Thymus (tissue), 14 donors: Measurements from ENCODE around the gene POLR1G. TPM values are rescaled to one million over a fixed set of nuclear protein-coding genes. Genes with fewer than 3 reads are reported as not detected.

ENCODE experiments used
- DNase-seq, 9 donors: peaks; one replicate each; pipeline ENCODE4 v3.0.0-alpha.2; 2013; ENCODE audit warnings: low spot score in 9 of 9, low read depth in 6 of 9, missing footprints in 1 of 9
- H3K27ac ChIP-seq, 2 donors: one replicate each; pipeline ENCODE4 v1.5.1; 2013; ENCODE audit warnings: control low read depth in 1 of 2, low read depth in 1 of 2, low read length in 1 of 2, mild to moderate bottlenecking in 1 of 2, moderate library complexity in 1 of 2
- H3K27me3 ChIP-seq, 2 donors: one replicate each; pipeline ENCODE4 v1.5.1; 2013; ENCODE audit warnings: low read length in 1 of 2; ENCODE audit not compliant: control insufficient read depth in 2 of 2, insufficient read depth in 1 of 2
- H3K36me3 ChIP-seq, 2 donors: one replicate each; pipeline ENCODE4 v1.5.1; 2013; ENCODE audit warnings: low read length in 1 of 2, mild to moderate bottlenecking in 1 of 2, moderate library complexity in 1 of 2; ENCODE audit not compliant: control insufficient read depth in 2 of 2, insufficient read depth in 2 of 2
- H3K4me1 ChIP-seq, 2 donors: one replicate each; pipeline ENCODE4 v1.5.1; 2013; ENCODE audit warnings: low read length in 2 of 2; ENCODE audit not compliant: control insufficient read depth in 2 of 2, insufficient read depth in 2 of 2
- H3K4me3 ChIP-seq, 2 donors: one replicate each; pipeline ENCODE4 v1.5.1; 2013; ENCODE audit warnings: low read length in 2 of 2, control low read depth in 1 of 2, mild to moderate bottlenecking in 1 of 2
- H3K9me3 ChIP-seq, 2 donors: one replicate each; pipeline ENCODE4 v1.5.1; 2013; ENCODE audit warnings: low read length in 1 of 2, mild to moderate bottlenecking in 1 of 2; ENCODE audit not compliant: control insufficient read depth in 2 of 2, insufficient read depth in 1 of 2
- WGBS: extraction: QIAGEN DNeasy Blood & Tissue Kit; methylation state at CpG from one replicate; pipeline ENCODE4 v1.1.7; 2013; 5-methylcytosine and 5-hydroxymethylcytosine counted together
- long read RNA-seq, 10 donors: transcript quantifications; one replicate each; lab custom pipeline, GENCODE V29; 2026
- polyA plus RNA-seq: library from polyadenylated mRNA; stranded (reverse); fragments of 200-250 nt; gene quantifications from one replicate; pipeline ENCODE4 v1.2.3, GENCODE V29; 2013
- total RNA-seq: library from RNA; stranded (reverse); fragments of 120-200 nt; gene quantifications from one replicate; pipeline ENCODE4 v1.2.4, GENCODE V29; 2013
- donor health status: healthy.

The POLR1G gene, protein sequence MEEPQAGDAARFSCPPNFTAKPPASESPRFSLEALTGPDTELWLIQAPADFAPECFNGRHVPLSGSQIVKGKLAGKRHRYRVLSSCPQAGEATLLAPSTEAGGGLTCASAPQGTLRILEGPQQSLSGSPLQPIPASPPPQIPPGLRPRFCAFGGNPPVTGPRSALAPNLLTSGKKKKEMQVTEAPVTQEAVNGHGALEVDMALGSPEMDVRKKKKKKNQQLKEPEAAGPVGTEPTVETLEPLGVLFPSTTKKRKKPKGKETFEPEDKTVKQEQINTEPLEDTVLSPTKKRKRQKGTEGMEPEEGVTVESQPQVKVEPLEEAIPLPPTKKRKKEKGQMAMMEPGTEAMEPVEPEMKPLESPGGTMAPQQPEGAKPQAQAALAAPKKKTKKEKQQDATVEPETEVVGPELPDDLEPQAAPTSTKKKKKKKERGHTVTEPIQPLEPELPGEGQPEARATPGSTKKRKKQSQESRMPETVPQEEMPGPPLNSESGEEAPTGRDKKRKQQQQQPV
- total RNA-seq, result 5.8 TPM
- 1.8 TPM for polyA plus RNA-seq
- long read RNA-seq, donor 1, partial matches to known transcripts, result 0 of 1 reads
- long read RNA-seq, donor 1, other reads (novel, unspliced or antisense), result 0 of 1 reads
- long read RNA-seq, donor 2, partial matches to known transcripts, result 0 of 3 reads
- long read RNA-seq, donor 2, other reads (novel, unspliced or antisense), result 0 of 3 reads
- long read RNA-seq, donor 3, partial matches to known transcripts, result 0 of 3 reads
- long read RNA-seq, donor 3, other reads (novel, unspliced or antisense), result 0 of 3 reads
- long read RNA-seq, donor 4, partial matches to known transcripts, result 0 of 1 reads
- long read RNA-seq, donor 4, other reads (novel, unspliced or antisense), result 0 of 1 reads
- long read RNA-seq, donor 5, partial matches to known transcripts, result 0 of 1 reads
- long read RNA-seq, donor 5, other reads (novel, unspliced or antisense), result 0 of 1 reads
- long read RNA-seq, donor 6, partial matches to known transcripts, result 12 of 57 reads
- long read RNA-seq, donor 6, other reads (novel, unspliced or antisense), result 43 of 57 reads
- long read RNA-seq, donor 7, partial matches to known transcripts, result 0 of 1 reads
- long read RNA-seq, donor 7, other reads (novel, unspliced or antisense), result 0 of 1 reads
- long read RNA-seq, donor 8, partial matches to known transcripts, result 0 of 3 reads
- long read RNA-seq, donor 8, other reads (novel, unspliced or antisense), result 0 of 3 reads
- long read RNA-seq, donor 9, partial matches to known transcripts, result 5 of 26 reads
- long read RNA-seq, donor 9, other reads (novel, unspliced or antisense), result 18 of 26 reads
- long read RNA-seq, donor 10, partial matches to known transcripts, result 0 of 2 reads
- long read RNA-seq, donor 10, other reads (novel, unspliced or antisense), result 0 of 2 reads

DNA sequence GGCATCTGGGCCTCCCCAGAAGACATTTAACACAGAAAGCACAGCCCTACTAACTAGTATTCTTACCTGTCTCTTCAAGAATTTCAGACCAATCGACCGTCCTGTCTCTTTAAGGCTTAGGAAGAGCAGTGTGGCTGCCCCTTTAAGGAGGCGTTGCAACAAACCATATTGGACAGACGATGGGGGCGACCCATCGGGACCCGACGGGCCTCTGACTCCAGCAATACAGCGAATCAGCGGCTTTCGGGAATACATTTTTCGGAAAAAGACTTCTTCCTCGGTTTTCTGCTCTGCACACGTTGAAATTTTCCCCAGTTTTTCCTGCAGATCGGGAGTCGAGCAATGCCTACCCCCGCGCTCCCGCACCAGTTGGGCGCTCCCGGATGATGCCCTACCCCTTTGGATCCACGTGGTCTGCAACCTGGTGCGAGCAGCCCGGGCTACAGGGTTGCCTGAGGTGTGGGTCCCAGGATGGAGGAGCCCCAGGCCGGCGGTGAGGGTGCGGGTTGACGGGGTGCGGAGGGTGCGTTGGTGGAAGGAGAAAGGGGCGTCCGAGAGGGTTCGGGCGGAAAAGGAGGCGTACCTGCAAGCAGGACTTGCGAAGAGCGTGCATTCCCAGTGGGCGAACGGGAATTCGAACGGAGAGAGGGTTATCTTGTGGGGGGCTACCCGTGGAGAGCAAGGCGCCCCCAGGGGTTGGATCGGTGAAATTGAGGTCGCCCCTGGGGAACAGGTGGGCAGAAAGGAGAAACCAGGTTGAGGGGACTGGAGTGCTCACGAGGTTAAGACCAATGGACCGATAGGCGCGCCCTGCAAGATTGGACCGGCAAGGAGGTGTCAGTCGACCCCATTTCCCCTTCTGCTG is at the start of gene POLR1G:
TSS of gene POLR1G (plus strand) at position 419 of the 865 bp plus-strand sequence. CDS start at position 472, 53 bp downstream.
- peaks cover 12 to 36% of the 10 kb centered on the region in 2 donors for H3K4me1 ChIP-seq
- peak within 1 kb of the TSS; percentile 85 to 90 for H3K27ac ChIP-seq

DNA sequence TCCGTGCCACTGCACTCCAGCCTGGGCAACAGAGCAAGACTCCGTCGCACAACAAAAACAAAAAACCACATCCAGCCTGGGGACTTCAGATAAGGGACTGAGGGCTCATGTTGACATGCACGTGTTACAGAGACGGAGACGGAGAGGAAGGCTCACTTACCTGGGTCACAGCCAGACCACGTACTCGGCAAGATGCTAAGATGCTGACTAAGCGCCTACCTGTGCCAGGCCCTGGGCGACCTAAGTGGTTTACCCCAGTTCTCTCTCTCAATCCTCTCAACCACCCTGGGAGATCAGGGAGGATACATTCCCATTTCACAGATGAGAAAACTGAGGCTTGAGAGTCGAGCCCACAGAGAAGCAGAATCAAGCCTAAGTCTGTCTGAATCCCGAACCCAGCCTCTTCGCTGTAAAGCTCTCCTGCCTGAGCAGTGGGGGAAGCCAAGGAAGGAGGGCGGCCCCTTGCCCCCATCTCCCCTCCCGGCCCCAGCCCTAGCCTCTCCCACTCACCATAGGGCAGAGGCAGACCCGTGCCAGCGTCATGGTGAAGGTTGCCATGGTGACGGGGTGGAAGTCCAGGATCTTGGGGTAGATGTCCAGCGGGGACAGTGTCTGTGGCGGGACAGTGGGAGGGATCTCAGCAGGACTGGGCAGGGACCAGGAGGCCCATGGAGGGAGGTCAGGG is 49.5 kb upstream of the POLR1G start:
- Histone ChIP-seq H3K9me3 (no peaks in the 10 kb centered on the region), H3K4me1 (no peaks in the 10 kb centered on the region), H3K27ac (no peak overlapping the region), H3K27me3 (no peaks in the 10 kb centered on the region), H3K4me3 (no peak overlapping the region), H3K36me3 (peaks cover 38 to 44% of the 10 kb centered on the region in 2 donors)
- WGBS, result 97% methylated on average over 20 of the region's 20 CpGs
- DNase-seq, result no peak

More for the DNA sequence above, at the start of gene POLR1G:
- DNase-seq, result peak in 8 of 9 donors; percentile 72 to 94 (median 84)
- WGBS, result under 1% methylated on average over 51 of the region's 51 CpGs
- Histone ChIP-seq H3K9me3 (peaks cover 0 to 15% of the 10 kb centered on the region in 2 donors), H3K4me3 (peak within 1 kb of the TSS; percentile 60 to 70), H3K27me3 (peaks cover 30 to 46% of the 10 kb centered on the region in 2 donors), H3K36me3 (peaks cover 0 to 3% of the 10 kb centered on the region in 2 donors)

DNA sequence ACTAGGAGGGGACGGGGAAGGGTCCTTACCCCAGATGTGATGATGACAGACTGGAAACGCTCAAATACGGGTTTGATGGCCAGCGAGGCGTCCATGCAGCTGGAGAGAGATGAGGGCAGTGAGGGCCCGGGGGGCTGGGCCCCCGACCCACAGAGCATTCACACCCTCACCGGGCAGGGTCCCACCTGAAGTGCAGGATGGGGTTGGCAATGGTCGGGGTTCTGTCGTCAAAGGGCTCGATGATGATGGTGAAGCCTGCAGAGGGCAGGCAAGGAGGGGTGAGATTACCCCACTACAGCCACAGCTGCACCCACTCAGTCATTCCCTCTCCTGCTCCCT is 49.0 kb upstream of the POLR1G start:
- H3K27me3 ChIP-seq, result no peaks in the 10 kb centered on the region
- no peaks in the 10 kb centered on the region for H3K4me1 ChIP-seq
- H3K9me3 ChIP-seq, result no peaks in the 10 kb centered on the region
- no peak overlapping the region for H3K27ac ChIP-seq
- 97% methylated on average over 11 of the region's 11 CpGs for WGBS
- DNase-seq, result no peak
- H3K36me3 ChIP-seq, result peaks cover 39 to 43% of the 10 kb centered on the region in 2 donors
- no peak overlapping the region for H3K4me3 ChIP-seq

DNA sequence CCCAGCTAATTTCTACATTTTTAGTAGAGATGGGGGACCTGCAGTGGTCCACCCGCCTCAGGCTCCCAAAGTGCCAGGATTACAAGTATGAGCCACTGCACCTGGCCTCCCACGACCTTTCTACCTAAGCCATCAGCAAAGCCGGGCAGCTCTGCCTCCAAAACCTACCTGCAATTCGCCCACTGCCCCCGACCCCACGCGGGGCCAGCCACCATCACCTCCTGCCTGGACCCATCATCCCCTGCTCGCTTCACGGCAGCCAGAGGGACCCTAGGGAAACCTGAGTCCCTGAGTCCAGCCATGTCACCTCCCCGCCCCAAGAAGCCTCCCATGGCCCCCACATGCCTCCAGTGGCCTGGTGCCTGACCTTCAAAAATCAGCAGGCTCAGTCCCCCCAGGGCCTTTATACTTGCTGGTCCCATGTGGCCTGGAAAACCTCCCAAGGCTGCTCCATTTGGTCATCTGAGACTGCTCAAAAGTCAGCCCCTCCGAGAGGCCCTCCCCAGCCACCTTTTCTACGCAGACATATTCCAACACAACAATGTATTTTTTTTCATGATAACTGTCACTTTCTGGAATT is 48.1 kb upstream of the POLR1G start:
- H3K27me3 ChIP-seq, result no peaks in the 10 kb centered on the region
- H3K27ac ChIP-seq, result no peak overlapping the region
- DNase-seq, result no peak
- H3K4me1 ChIP-seq, result no peaks in the 10 kb centered on the region
- H3K4me3 ChIP-seq, result no peak overlapping the region
- H3K36me3 ChIP-seq, result peaks cover 35 to 45% of the 10 kb centered on the region in 2 donors
- no peaks in the 10 kb centered on the region for H3K9me3 ChIP-seq
- WGBS, result 97% methylated on average over 12 of the region's 12 CpGs

DNA sequence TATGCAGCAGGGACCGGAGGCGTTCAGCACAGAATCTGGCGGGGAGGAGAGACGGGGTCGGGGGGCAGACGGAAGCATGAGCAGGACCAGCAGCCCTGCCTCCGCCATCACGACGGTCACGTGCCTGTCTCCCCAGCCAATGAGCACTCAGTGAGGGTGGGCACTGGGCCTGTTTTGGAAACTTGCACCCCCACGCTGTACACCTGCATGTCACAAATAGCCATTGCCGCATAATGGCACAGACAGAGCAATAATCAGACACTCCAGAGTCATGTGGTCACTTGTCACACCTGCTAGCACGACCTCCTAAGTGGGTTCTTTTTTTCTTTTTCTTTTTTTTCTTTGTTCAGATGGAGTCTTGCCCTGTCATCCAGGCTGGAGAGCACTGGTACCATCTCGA is 44.8 kb upstream of the POLR1G start:
- Histone ChIP-seq H3K36me3 (peaks cover 29 to 43% of the 10 kb centered on the region in 2 donors), H3K27me3 (no peaks in the 10 kb centered on the region), H3K9me3 (no peaks in the 10 kb centered on the region), H3K4me3 (no peak overlapping the region), H3K27ac (no peak overlapping the region), H3K4me1 (no peaks in the 10 kb centered on the region)
- 97% methylated on average over 14 of the region's 14 CpGs for WGBS
- DNase-seq, result no peak

DNA sequence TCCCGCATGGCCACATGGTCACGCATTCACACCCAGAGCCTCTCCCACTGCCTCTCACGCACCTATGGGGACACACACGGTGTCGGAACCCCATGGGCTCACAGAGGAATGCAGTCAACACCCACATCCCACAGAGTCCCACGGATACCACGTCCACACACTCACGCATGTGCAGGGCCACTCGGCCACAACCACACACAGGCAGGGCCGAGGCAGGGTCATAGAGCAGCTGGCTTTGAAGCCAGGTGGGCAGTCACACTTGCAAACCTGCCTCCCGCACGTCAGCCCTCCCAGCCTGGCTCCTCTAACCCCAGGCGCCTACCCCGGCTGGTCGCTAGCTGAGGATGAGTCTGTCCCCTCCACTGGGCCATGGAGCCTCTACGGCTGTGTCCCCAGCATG is 44.2 kb upstream of the POLR1G start:
- no peaks in the 10 kb centered on the region for H3K27me3 ChIP-seq
- no peak overlapping the region for H3K27ac ChIP-seq
- H3K4me1 ChIP-seq, result no peaks in the 10 kb centered on the region
- 92% methylated on average over 16 of the region's 16 CpGs for WGBS
- peaks cover 25 to 36% of the 10 kb centered on the region in 2 donors for H3K36me3 ChIP-seq
- no peak overlapping the region for H3K4me3 ChIP-seq
- no peaks in the 10 kb centered on the region for H3K9me3 ChIP-seq
- DNase-seq, result no peak

DNA sequence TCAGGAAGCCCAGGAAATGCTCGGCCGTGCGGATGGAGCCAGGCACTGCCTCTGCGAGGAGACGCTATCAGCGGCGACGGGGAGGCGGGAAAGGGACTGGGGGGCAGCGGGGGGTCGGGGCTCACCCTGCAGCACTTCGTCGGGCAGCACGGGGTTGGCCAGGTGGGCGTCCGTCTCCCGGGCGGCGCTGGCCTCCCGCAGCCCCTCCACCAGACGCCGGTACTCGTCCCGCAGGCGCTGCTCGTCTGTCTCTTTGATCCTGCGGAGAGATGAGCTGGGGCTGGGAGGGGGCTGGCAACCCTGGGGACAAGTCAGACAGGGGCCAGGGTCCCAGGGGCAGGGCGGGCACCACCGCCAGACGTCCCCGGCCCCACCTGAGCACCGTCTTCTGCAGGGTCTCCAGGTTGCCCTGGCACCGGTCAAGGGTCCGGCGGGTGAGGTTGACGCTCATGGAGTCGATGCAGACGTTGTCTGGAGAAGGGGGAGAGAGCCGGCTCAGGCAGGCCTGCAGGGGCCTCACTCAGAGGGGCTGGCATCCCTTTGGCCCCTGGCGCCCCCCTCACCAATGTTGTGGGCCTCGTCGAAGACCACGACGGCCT is 42.5 kb upstream of the POLR1G start:
- H3K27ac ChIP-seq, result no peak overlapping the region
- H3K4me1 ChIP-seq, result no peaks in the 10 kb centered on the region
- no peak for DNase-seq
- peaks cover 28 to 36% of the 10 kb centered on the region in 2 donors for H3K36me3 ChIP-seq
- no peak overlapping the region for H3K4me3 ChIP-seq
- H3K9me3 ChIP-seq, result no peaks in the 10 kb centered on the region
- H3K27me3 ChIP-seq, result no peaks in the 10 kb centered on the region
- WGBS, result 95% methylated on average over 44 of the region's 44 CpGs
